HepG2 (cell line): ENCODE results near the gene BBC3. TPM values are rescaled to one million over a fixed set of nuclear protein-coding genes. Genes with fewer than 3 reads are reported as not detected.
A peak's percentile ranks its signal among the peaks of the same experiment; 100 is the strongest.

Experiments used
- CBX1 ChIP-seq: IDR thresholded peaks from one replicate; pipeline ENCODE4 v1.6.1; 2016; ENCODE audit warnings: antibody characterized with exemption, low read depth
- ELF1 ChIP-seq: sonication (generic); formaldehyde crosslinking; IDR thresholded peaks from 2 replicates; pipeline ENCODE4 v1.4.0; 2020; ENCODE audit warnings: missing genetic modification reagents
- FOXM1 ChIP-seq: sonication (generic); formaldehyde crosslinking; IDR thresholded peaks from 2 replicates; pipeline ENCODE4 v1.5.0; 2020; ENCODE audit warnings: missing genetic modification reagents
- GATAD1 ChIP-seq: IDR thresholded peaks from 2 replicates; pipeline ENCODE4 v1.6.1; 2016; ENCODE audit warnings: missing genetic modification reagents, missing compliant biosample characterization
- HOXA5 ChIP-seq: sonication (generic); formaldehyde crosslinking; IDR thresholded peaks from 2 replicates; pipeline ENCODE4 v1.4.0; 2020; ENCODE audit warnings: missing genetic modification reagents
- NR2F2 ChIP-seq: IDR thresholded peaks from 2 replicates; pipeline ENCODE4 v1.6.1; 2012; ENCODE audit warnings: low read depth, inconsistent platforms, borderline replicate concordance
- POLR2G ChIP-seq: fragments of 200-400 bp; formaldehyde crosslinking; IDR thresholded peaks from 2 replicates; pipeline ENCODE4 v1.6.1; 2018; ENCODE audit warnings: mild to moderate bottlenecking, low read depth, low read length, moderate library complexity
- SAP130 ChIP-seq: IDR thresholded peaks from 2 replicates; pipeline ENCODE4 v1.6.1; 2016; ENCODE audit warnings: low read depth
- SMAD1 ChIP-seq: sonication (generic); formaldehyde crosslinking; IDR thresholded peaks from 2 replicates; pipeline ENCODE4 v1.4.0; 2020; ENCODE audit warnings: missing genetic modification reagents, low read depth, mild to moderate bottlenecking, borderline replicate concordance
- SYNCRIP ChIP-seq: fragments of 200-400 bp; formaldehyde crosslinking; IDR thresholded peaks from 2 replicates; pipeline ENCODE4 v1.6.1; 2018; ENCODE audit warnings: mild to moderate bottlenecking, low read depth, low read length; ENCODE audit not compliant: insufficient read depth
- TBX2 ChIP-seq: sonication (generic); formaldehyde crosslinking; IDR thresholded peaks from 2 replicates; pipeline ENCODE4 v1.5.0; 2020; ENCODE audit warnings: missing genetic modification reagents, mild to moderate bottlenecking, borderline replicate concordance
- THYN1 ChIP-seq: sonication (generic); formaldehyde crosslinking; IDR thresholded peaks from 2 replicates; pipeline ENCODE4 v1.8.1; 2023; ENCODE audit warnings: low read depth, mild to moderate bottlenecking, moderate library complexity, missing genetic modification reagents, borderline replicate concordance
- ZNF205 ChIP-seq: IDR thresholded peaks from 2 replicates; pipeline ENCODE4 v1.6.1; 2018; ENCODE audit warnings: missing biosample characterization, missing genetic modification reagents
- ZNF383 ChIP-seq: sonication (generic); formaldehyde crosslinking; IDR thresholded peaks from 2 replicates; pipeline ENCODE4 v1.4.0; 2020; ENCODE audit warnings: missing genetic modification reagents, mild to moderate bottlenecking, borderline replicate concordance
- ZNF501 ChIP-seq: sonication (generic); formaldehyde crosslinking; IDR thresholded peaks from 2 replicates; pipeline ENCODE4 v1.5.1; 2020; ENCODE audit warnings: mild to moderate bottlenecking, moderate library complexity, missing genetic modification reagents
- ZNF567 ChIP-seq: sonication (generic); formaldehyde crosslinking; IDR thresholded peaks from 2 replicates; pipeline ENCODE4 v1.8.1; 2023; ENCODE audit warnings: mild to moderate bottlenecking, missing genetic modification reagents, borderline replicate concordance
- ZNF816 ChIP-seq: sonication (generic); formaldehyde crosslinking; IDR thresholded peaks from 2 replicates; pipeline ENCODE4 v1.8.0; 2022; ENCODE audit warnings: missing genetic modification reagents, mild to moderate bottlenecking, borderline replicate concordance
- polyA plus RNA-seq, 8 experiments: library from polyadenylated mRNA; depleted of rRNA in 3 of 8; stranded (reverse) in 7 of 8; unstranded in 1 of 8; fragments of >200 nt; fragmentation: Illumina TruSeq in 4 of 8; extraction: Trizol in 4 of 8; gene quantifications; 2 replicates each; pipeline versions ENCODE4 v1.2.1 to v1.2.3, GENCODE V29; 2011 to 2016; ENCODE audit warnings: low read depth in 4 of 8, missing spikeins in 1 of 8, mixed read lengths in 1 of 8; ENCODE audit not compliant: insufficient read depth in 1 of 8
- total RNA-seq, 5 experiments: library from RNA; depleted of rRNA; stranded (reverse); fragments of >200 nt; fragmentation: Illumina TruSeq; extraction: Trizol; gene quantifications; 2 replicates each; pipeline ENCODE4 v1.2.3, GENCODE V29; 2016; ENCODE audit warnings: low read depth in 1 of 5
- TF ChIP-seq, protein P1 (sequence below): IDR thresholded peaks from 2 replicates; pipeline ENCODE4 v1.6.1; 2018; ENCODE audit warnings: missing genetic modification reagents
- TF ChIP-seq, protein P2 (sequence below): sonication (generic); formaldehyde crosslinking; IDR thresholded peaks from 2 replicates; pipeline ENCODE4 v1.5.0; 2020; ENCODE audit warnings: mild to moderate bottlenecking, low read depth, missing genetic modification reagents, borderline replicate concordance
- TF ChIP-seq, protein P3 (sequence below): IDR thresholded peaks from 2 replicates; pipeline ENCODE4 v1.6.1; 2012; ENCODE audit warnings: inconsistent platforms
- TF ChIP-seq, protein P4 (sequence below): sonication (generic); formaldehyde crosslinking; IDR thresholded peaks from 2 replicates; pipeline ENCODE4 v1.5.0; 2020; ENCODE audit warnings: missing genetic modification reagents
- TF ChIP-seq, protein P5 (sequence below): IDR thresholded peaks from 2 replicates; pipeline ENCODE4 v1.6.1; 2016
- TF ChIP-seq, protein P6 (sequence below): sonication (generic); formaldehyde crosslinking; IDR thresholded peaks from 2 replicates; pipeline ENCODE4 v1.8.0; 2022; ENCODE audit warnings: low read depth, missing genetic modification reagents
- TF ChIP-seq, protein P7 (sequence below): sonication (generic); formaldehyde crosslinking; IDR thresholded peaks from 2 replicates; pipeline ENCODE4 v1.8.1; 2023; ENCODE audit warnings: mild to moderate bottlenecking, inconsistent platforms, moderate library complexity, missing genetic modification reagents, borderline replicate concordance

The BBC3 gene
- total and polyA plus RNA-seq, 2 of the 13 experiments (the other 11 are each of a cell fraction or from before 2014, with no cell fraction given): 6.1 to 8.8 TPM

DNA sequence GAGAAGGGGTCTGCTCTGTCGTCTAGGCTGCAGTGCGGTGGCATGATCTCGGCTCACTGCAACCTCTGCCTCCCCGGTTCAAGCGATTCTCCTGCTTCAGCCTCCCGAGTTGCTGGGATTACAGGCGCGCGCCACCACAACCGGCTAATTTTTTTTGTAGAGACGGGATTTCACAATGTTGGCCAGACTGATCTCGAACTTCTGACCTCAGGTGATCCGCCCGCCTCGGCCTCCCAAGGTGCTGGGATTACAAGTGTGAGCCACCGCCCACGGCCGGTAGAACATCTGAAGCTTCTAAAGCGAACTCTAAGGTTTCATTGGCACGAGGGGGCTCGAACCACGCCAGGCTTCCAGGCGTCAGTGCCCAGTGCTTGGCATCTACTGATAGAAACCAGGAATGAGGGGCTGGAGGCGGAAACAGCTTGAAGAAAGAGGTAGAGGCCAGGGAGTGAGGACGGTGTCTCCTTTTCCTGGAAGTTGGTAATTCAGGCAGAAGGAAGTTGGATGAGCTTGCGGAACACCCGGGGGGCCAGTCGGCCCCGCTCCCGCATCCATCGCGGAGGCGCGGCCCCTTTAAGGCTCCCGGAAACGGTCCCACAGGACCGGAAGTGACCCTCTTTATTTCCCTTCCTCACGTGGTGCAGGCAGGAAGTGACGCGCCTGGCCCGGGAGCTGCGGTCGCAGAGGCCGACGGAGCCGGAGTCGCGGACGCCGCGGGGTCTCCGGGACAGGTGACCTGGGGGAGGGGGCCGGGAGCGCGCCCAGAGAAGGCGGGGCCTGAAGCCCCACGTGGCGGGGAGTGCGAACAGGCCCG, 25.1 kb upstream of the BBC3 start, which contains the start of gene CCDC9 (continued):
- TF ChIP-seq, protein P1, sequence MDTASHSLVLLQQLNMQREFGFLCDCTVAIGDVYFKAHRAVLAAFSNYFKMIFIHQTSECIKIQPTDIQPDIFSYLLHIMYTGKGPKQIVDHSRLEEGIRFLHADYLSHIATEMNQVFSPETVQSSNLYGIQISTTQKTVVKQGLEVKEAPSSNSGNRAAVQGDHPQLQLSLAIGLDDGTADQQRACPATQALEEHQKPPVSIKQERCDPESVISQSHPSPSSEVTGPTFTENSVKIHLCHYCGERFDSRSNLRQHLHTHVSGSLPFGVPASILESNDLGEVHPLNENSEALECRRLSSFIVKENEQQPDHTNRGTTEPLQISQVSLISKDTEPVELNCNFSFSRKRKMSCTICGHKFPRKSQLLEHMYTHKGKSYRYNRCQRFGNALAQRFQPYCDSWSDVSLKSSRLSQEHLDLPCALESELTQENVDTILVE (CRISPR knock-in tag): peak; percentile 99
- TF ChIP-seq, protein P2, sequence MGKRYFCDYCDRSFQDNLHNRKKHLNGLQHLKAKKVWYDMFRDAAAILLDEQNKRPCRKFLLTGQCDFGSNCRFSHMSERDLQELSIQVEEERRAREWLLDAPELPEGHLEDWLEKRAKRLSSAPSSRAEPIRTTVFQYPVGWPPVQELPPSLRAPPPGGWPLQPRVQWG (CRISPR knock-in tag): no peak
- TF ChIP-seq SYNCRIP: no peak
- TF ChIP-seq THYN1: no peak
- TF ChIP-seq ZNF501: peak; percentile 84
- no peak for TF ChIP-seq ZNF383 (CRISPR knock-in tag)
- peak; percentile 92 for TF ChIP-seq POLR2G
- TF ChIP-seq HOXA5 (CRISPR knock-in tag): no peak
- TF ChIP-seq FOXM1: no peak
- no peak for TF ChIP-seq CBX1
- TF ChIP-seq, protein P3, sequence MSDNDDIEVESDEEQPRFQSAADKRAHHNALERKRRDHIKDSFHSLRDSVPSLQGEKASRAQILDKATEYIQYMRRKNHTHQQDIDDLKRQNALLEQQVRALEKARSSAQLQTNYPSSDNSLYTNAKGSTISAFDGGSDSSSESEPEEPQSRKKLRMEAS: peak; percentile 90
- peak; percentile 28; the same call in 1 of the 2 replicates for TF ChIP-seq TBX2 (CRISPR knock-in tag)
- TF ChIP-seq, protein P4, sequence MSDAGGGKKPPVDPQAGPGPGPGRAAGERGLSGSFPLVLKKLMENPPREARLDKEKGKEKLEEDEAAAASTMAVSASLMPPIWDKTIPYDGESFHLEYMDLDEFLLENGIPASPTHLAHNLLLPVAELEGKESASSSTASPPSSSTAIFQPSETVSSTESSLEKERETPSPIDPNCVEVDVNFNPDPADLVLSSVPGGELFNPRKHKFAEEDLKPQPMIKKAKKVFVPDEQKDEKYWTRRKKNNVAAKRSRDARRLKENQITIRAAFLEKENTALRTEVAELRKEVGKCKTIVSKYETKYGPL (CRISPR knock-in tag): no peak
- 0 out of 2 replicates have a peak, but pooled peaks have one; percentile 17 for TF ChIP-seq NR2F2
- TF ChIP-seq, protein P5, sequence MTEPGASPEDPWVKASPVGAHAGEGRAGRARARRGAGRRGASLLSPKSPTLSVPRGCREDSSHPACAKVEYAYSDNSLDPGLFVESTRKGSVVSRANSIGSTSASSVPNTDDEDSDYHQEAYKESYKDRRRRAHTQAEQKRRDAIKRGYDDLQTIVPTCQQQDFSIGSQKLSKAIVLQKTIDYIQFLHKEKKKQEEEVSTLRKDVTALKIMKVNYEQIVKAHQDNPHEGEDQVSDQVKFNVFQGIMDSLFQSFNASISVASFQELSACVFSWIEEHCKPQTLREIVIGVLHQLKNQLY (CRISPR knock-in tag): peak; percentile 17; the same call in 1 of the 2 replicates
- no peak for TF ChIP-seq ZNF816
- TF ChIP-seq, protein P6, sequence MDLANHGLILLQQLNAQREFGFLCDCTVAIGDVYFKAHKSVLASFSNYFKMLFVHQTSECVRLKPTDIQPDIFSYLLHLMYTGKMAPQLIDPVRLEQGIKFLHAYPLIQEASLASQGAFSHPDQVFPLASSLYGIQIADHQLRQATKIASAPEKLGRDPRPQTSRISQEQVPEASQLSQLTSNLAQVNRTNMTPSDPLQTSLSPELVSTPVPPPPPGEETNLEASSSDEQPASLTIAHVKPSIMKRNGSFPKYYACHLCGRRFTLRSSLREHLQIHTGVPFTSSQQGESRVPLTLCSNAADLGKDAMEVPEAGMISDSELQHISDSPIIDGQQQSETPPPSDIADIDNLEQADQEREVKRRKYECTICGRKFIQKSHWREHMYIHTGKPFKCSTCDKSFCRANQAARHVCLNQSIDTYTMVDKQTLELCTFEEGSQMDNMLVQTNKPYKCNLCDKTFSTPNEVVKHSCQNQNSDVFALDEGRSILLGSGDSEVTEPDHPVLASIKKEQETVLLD: peak; percentile 97
- TF ChIP-seq, protein P7, sequence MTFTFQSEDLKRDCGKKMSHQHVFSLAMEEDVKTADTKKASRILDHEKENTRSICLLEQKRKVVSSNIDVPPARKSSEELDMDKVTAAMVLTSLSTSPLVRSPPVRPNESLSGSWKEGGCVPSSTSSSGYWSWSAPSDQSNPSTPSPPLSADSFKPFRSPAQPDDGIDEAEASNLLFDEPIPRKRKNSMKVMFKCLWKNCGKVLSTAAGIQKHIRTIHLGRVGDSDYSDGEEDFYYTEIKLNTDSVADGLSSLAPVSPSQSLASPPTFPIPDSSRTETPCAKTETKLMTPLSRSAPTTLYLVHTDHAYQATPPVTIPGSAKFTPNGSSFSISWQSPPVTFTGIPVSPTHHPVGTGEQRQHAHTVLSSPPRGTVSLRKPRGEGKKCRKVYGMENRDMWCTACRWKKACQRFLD (CRISPR knock-in tag): 0 out of 2 replicates have a peak, but pooled peaks have one; percentile 39
- peak; percentile 94 for TF ChIP-seq ELF1
- peak; percentile 87 for TF ChIP-seq GATAD1 (CRISPR knock-in tag)
- 0 out of 2 replicates have a peak, but pooled peaks have one; percentile 43 for TF ChIP-seq SMAD1
- TF ChIP-seq ZNF567 (CRISPR knock-in tag): peak; percentile 35; the same call in 1 of the 2 replicates
- TF ChIP-seq SAP130 (CRISPR knock-in tag): peak; percentile 88
- TF ChIP-seq ZNF205: no peak
